SU-DHL-6 (cell line): ENCODE results near the gene ANO2.

Experiments
- H2AFZ ChIP-seq: fragments of 200-600 bp; sonication (generic); 2 replicates; pipeline ENCODE4 v1.6.1; 2014; ENCODE audit warnings: low read depth, mild to moderate bottlenecking, moderate library complexity, mixed read lengths, antibody characterized with exemption, low read length; ENCODE audit not compliant: severe bottlenecking
- H3F3A ChIP-seq: fragments of 200-600 bp; shearing (Covaris generic); 2 replicates; pipeline ENCODE4 v1.6.0; 2016; ENCODE audit warnings: antibody characterized with exemption, mild to moderate bottlenecking; ENCODE audit not compliant: insufficient read depth
- H3K27ac ChIP-seq: fragments of 200-600 bp; sonication (generic); 2 replicates; pipeline ENCODE4 v1.5.1; 2016; ENCODE audit warnings: low read depth, mild to moderate bottlenecking, low read length, moderate library complexity, mixed read lengths
- H3K27me3 ChIP-seq: fragments of 200-600 bp; sonication (generic), shearing (Covaris generic); 2 replicates; pipeline ENCODE4 v1.6.0; 2014; ENCODE audit warnings: mild to moderate bottlenecking, low read length
- H3K36me3 ChIP-seq: fragments of 200-600 bp; sonication (generic); 2 replicates; pipeline ENCODE4 v1.6.1; 2014; ENCODE audit warnings: mild to moderate bottlenecking, low read length, mixed read lengths
- H3K4me2 ChIP-seq: fragments of 300-600, 200-600 bp; shearing (Covaris generic), sonication (generic); 2 replicates; pipeline ENCODE4 v1.6.0; 2014; ENCODE audit warnings: low read length, low read depth, mild to moderate bottlenecking; ENCODE audit not compliant: poor library complexity, severe bottlenecking
- H3K4me3 ChIP-seq: fragments of 200-600 bp; sonication (generic); 2 replicates; pipeline ENCODE4 v1.5.1; 2014; ENCODE audit warnings: antibody characterized with exemption, low read length, mild to moderate bottlenecking, mixed read lengths; ENCODE audit not compliant: insufficient read depth, poor library complexity, severe bottlenecking
- H3K79me2 ChIP-seq: fragments of 200-600 bp; sonication (generic); 2 replicates; pipeline ENCODE4 v1.6.1; 2014; ENCODE audit warnings: mild to moderate bottlenecking, low read length, moderate library complexity; ENCODE audit not compliant: insufficient read depth
- H3K9ac ChIP-seq: fragments of 200-600 bp; sonication (generic); 2 replicates; pipeline ENCODE4 v1.7.0; 2014; ENCODE audit warnings: mild to moderate bottlenecking, low read length
- H3K9me2 ChIP-seq: fragments of 200-600 bp; sonication (generic); replicated peaks from 2 replicates; pipeline ENCODE4 v1.6.1; 2014; ENCODE audit warnings: low read length; ENCODE audit not compliant: insufficient read depth
- H3K9me3 ChIP-seq: fragments of 200-600 bp; sonication (generic); 2 replicates; pipeline ENCODE4 v1.6.1; 2014; ENCODE audit warnings: low read length, mixed read lengths; ENCODE audit not compliant: insufficient read depth
- H4K20me1 ChIP-seq: fragments of 200-600 bp; sonication (generic); 2 replicates; pipeline ENCODE4 v1.6.1; 2014; ENCODE audit warnings: low read depth, mild to moderate bottlenecking, antibody characterized with exemption, low read length, moderate library complexity, mixed read lengths
- CTCF ChIP-seq: fragments of 200-600 bp; sonication (generic); IDR thresholded peaks from one replicate; pipeline ENCODE4 v1.5.1; 2017; ENCODE audit warnings: antibody characterized with exemption, mild to moderate bottlenecking, low read length, moderate library complexity; ENCODE audit not compliant: insufficient read depth, poor library complexity, severe bottlenecking
- EZH2phosphoT487 ChIP-seq: fragments of 200-600 bp; sonication (generic), shearing (Covaris generic); conservative IDR thresholded peaks from 2 replicates; pipeline ENCODE4 v1.6.1; 2018; ENCODE audit warnings: mild to moderate bottlenecking, antibody characterized with exemption, low read length, moderate library complexity, mixed read lengths

Gene ANO2

DNA sequence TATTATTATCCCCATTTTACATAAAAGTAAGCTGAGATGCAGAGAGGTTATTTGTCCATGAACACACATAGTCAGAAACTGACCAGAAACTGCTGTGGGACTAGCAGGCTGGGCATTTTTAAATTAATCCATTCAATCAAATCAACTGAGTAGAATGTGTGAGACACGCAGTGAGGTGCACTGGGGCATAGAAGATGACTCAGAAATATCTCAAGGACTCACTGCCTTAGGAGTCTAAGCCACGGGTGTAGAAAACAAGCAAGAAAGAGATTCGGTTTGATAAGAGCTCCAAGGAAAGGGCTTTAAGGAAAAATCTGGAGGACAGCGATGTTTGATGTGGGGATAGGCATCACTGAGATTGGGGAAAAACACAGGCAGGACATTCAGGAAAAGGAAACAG lies 127.8 kb downstream of the ANO2 start:
- no peak overlapping the region for H3K4me3 ChIP-seq
- H3K27ac ChIP-seq, result no peak overlapping the region
- no peak overlapping the region for H3K9ac ChIP-seq
- H3K36me3 ChIP-seq, result no peaks in the 10 kb centered on the region
- no peak overlapping the region for H3K4me2 ChIP-seq
- H4K20me1 ChIP-seq, result no peaks in the 10 kb centered on the region
- H3K9me2 ChIP-seq, result no peaks in the 10 kb centered on the region
- H3F3A ChIP-seq, result no peaks in the 10 kb centered on the region
- H3K27me3 ChIP-seq, result no peaks in the 10 kb centered on the region
- no peaks in the 10 kb centered on the region for H3K79me2 ChIP-seq
- TF ChIP-seq CTCF (no peak), EZH2phosphoT487 (no peak)
- no peak overlapping the region for H2AFZ ChIP-seq
- no peaks in the 10 kb centered on the region for H3K9me3 ChIP-seq

DNA sequence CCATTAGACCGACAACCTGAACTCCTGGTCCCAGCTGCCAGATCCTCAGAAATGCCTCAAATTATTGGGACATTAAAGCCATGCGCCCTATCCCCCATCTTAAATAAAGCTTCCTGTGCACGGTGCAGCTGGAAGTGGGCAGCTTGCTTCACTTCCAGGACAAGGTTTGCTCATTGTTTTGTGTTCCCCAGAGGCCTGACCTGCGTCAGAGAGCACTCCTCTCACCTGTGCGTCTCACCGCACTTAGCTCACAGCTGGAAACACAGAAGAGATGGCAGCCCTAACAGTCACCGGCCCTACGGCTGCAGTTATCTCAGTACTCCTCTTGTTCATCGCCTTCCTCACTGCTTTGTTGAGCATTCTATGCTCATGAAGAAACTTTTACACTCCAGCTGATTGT lies 135.5 kb downstream of the ANO2 start:
- no peak overlapping the region for H3K27ac ChIP-seq
- no peak for TF ChIP-seq CTCF
- H3K9me3 ChIP-seq, result no peaks in the 10 kb centered on the region
- no peaks in the 10 kb centered on the region for H3K36me3 ChIP-seq
- no peaks in the 10 kb centered on the region for H3K27me3 ChIP-seq
- no peak overlapping the region for H2AFZ ChIP-seq
- no peaks in the 10 kb centered on the region for H4K20me1 ChIP-seq
- H3K4me2 ChIP-seq, result no peak overlapping the region
- no peaks in the 10 kb centered on the region for H3F3A ChIP-seq
- H3K4me3 ChIP-seq, result no peak overlapping the region
- H3K9ac ChIP-seq, result no peak overlapping the region
- H3K79me2 ChIP-seq, result no peaks in the 10 kb centered on the region
- no peaks in the 10 kb centered on the region for H3K9me2 ChIP-seq

GRCh38 chr12:5808981-5809380 lies 136.1 kb downstream of the ANO2 start:
- H2AFZ ChIP-seq, result no peak overlapping the region
- no peaks in the 10 kb centered on the region for H4K20me1 ChIP-seq
- no peaks in the 10 kb centered on the region for H3K27me3 ChIP-seq
- no peak overlapping the region for H3K9ac ChIP-seq
- no peaks in the 10 kb centered on the region for H3F3A ChIP-seq
- TF ChIP-seq EZH2phosphoT487 (no peak), CTCF (no peak)
- no peaks in the 10 kb centered on the region for H3K9me3 ChIP-seq
- no peaks in the 10 kb centered on the region for H3K79me2 ChIP-seq
- no peak overlapping the region for H3K4me2 ChIP-seq
- no peak overlapping the region for H3K4me3 ChIP-seq
- no peaks in the 10 kb centered on the region for H3K9me2 ChIP-seq
- no peaks in the 10 kb centered on the region for H3K36me3 ChIP-seq
- H3K27ac ChIP-seq, result no peak overlapping the region
